Measurements from ENCODE around the gene NDUFB2. TPM values are rescaled to one million over a fixed set of nuclear protein-coding genes. Genes with fewer than 3 reads are reported as not detected.
"Not testable (repeated sequence)": the region's sequence is repeated elsewhere in the genome, so short reads cannot be mapped to it uniquely, and the experiment has no call there.

The NDUFB2 gene
- total RNA-seq, 1 donor: 48.9 TPM

GRCh38 chr7:140695381-140695780 is 1.1 kb upstream of the NDUFB2 start:
- Histone ChIP-seq H3K27me3 (ENCODE audit: insufficient read depth, low read length) (no peaks in the 10 kb centered on the region), H3K4me1 (ENCODE audit: insufficient read depth, low read length) (peaks cover 21% of the 10 kb centered on the region), H3K9me3 (ENCODE audit: low read depth, low read length) (no peaks in the 10 kb centered on the region)

GRCh38 chr7:140696024-140696679 is 356 bp upstream of the NDUFB2 start:
- Histone ChIP-seq H3K4me1 (ENCODE audit: insufficient read depth, low read length) (peaks cover 21% of the 10 kb centered on the region), H3K27me3 (ENCODE audit: insufficient read depth, low read length) (no peaks in the 10 kb centered on the region), H3K4me3 (ENCODE audit: low read length) (peak overlapping the region; percentile 88), H3K9me3 (ENCODE audit: low read depth, low read length) (no peaks in the 10 kb centered on the region)

More at GRCh38 chr7:140695381-140695780, 1.1 kb upstream of the NDUFB2 start:
- H3K4me3 ChIP-seq (ENCODE audit: low read length): no peak overlapping the region

DNA sequence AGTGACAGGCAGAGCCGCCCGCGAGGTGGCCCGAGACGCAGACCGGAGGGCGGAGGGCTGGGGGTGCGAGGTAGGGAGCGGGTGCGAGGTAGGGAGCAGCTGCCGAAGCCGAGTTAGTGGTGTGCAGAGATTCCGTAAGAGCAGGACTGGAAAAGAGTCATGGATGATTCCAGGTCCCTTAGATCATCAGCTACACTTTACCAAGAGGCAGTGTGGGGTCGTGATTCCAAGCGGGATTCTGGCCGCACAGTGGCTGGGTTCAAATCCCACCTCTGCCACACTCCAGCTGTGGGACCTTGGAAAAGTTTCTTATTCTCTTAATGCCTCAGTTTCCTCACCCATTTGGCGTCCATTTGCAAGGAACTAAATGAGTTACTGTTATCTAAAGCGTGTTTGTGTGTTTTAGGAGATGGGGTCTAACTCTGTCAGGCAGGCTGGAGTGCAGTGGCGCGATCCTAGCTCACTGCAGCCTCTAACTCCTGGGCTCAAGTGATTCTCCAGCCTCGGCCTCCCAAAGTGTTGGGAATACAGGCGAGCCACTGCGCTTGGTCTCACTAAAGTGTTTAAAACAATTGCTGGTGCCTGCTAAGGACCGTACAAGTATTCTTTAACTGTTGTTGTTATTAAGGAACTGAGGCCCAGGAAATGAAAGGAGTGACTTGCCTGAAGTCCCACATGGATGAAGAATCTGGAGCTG is 1.1 kb downstream of the NDUFB2 start:
- Histone ChIP-seq H3K4me3 (ENCODE audit: low read length) (peak overlapping the region; percentile 88), H3K9me3 (ENCODE audit: low read depth, low read length) (no peaks in the 10 kb centered on the region), H3K4me1 (ENCODE audit: insufficient read depth, low read length) (peaks cover 21% of the 10 kb centered on the region), H3K27me3 (ENCODE audit: insufficient read depth, low read length) (no peaks in the 10 kb centered on the region)

DNA sequence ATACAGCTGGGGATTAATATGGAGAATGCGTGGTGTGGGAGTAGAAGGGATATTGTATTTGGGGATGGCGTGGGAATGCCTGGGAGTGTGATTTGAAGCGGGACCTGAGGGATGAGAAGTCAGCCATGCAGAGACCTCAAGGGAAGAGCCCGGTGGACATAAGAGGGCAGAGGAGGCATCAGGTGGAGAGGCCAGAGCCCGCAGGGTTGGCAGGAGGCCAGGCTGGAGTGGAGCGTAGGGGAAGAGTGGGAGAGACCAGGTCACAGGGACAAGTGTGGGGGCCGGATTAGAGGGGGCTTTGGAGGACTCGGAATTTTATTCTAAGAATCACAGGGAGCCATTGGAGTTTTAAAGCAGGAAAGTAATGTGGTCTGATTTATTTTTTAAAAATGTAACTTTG is 2.0 kb downstream of the NDUFB2 start:
- Histone ChIP-seq H3K4me3 (ENCODE audit: low read length) (no peak overlapping the region), H3K4me1 (ENCODE audit: insufficient read depth, low read length) (peaks cover 21% of the 10 kb centered on the region), H3K9me3 (ENCODE audit: low read depth, low read length) (no peaks in the 10 kb centered on the region), H3K27me3 (ENCODE audit: insufficient read depth, low read length) (no peaks in the 10 kb centered on the region)

DNA sequence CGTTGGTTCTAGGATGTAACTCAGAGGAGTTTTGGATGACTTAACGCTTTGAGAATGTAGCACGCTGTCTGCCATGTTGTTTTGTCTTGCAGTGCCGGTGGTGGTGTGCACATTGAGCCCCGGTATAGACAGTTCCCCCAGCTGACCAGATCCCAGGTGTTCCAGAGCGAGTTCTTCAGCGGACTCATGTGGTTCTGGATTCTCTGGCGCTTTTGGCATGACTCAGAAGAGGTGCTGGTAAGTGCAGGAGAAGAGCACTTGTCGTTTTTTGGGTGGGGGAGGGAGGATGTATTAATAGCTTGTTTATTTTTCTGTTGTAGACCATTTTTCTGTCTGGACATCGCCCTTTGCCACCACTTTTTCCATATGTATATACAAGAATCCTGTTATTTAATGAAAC is 6.3 kb downstream of the NDUFB2 start:
- Histone ChIP-seq H3K9me3 (ENCODE audit: low read depth, low read length) (no peaks in the 10 kb centered on the region), H3K4me3 (ENCODE audit: low read length) (no peak overlapping the region), H3K4me1 (ENCODE audit: insufficient read depth, low read length) (peaks cover 11% of the 10 kb centered on the region), H3K27me3 (ENCODE audit: insufficient read depth, low read length) (no peaks in the 10 kb centered on the region)

GRCh38 chr7:140704205-140704604 is 7.7 kb downstream of the NDUFB2 start:
- H3K27me3 ChIP-seq (ENCODE audit: insufficient read depth, low read length): no peaks in the 10 kb centered on the region
- H3K4me3 ChIP-seq (ENCODE audit: low read length): no peak overlapping the region
- peaks cover 3% of the 10 kb centered on the region for H3K4me1 ChIP-seq (ENCODE audit: insufficient read depth, low read length)

DNA sequence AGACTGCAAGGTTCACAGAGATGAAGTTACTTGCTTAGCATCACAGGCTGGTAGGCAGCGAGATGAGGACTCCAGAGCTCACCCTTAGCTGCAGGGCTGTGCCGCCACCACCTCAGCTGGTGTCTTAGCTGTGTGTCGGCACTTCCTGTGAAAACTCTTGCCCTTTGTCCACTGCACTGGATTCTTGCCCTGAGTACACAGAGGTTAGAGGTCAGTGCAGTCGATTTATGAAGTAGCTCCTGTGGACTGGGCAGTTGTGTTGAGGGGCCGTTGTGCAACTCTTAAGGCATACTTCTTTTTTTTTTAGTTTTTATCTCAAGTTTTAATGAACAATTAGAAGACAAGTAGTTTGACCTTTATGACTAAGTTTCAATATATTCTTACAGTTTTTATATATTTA is 10.6 kb downstream of the NDUFB2 start:
- Histone ChIP-seq H3K27me3 (ENCODE audit: insufficient read depth, low read length) (no peaks in the 10 kb centered on the region), H3K9me3 (ENCODE audit: low read depth, low read length) (no peaks in the 10 kb centered on the region), H3K4me3 (ENCODE audit: low read length) (no peak overlapping the region), H3K4me1 (ENCODE audit: insufficient read depth, low read length) (peaks cover 3% of the 10 kb centered on the region)

More at GRCh38 chr7:140704205-140704604, 7.7 kb downstream of the NDUFB2 start:
- no peaks in the 10 kb centered on the region for H3K9me3 ChIP-seq (ENCODE audit: low read depth, low read length)

- not testable (repeated sequence) for H3K27me3 ChIP-seq (ENCODE audit: insufficient read depth, low read length); H3K9me3 ChIP-seq (ENCODE audit: low read depth, low read length); H3K4me1 ChIP-seq (ENCODE audit: insufficient read depth, low read length); H3K4me3 ChIP-seq (ENCODE audit: low read length)
Observed at GRCh38 chr7:140708764-140709163, 12.3 kb downstream of the NDUFB2 start.

- H3K27me3 ChIP-seq (ENCODE audit: insufficient read depth, low read length); H3K4me3 ChIP-seq (ENCODE audit: low read length); H3K4me1 ChIP-seq (ENCODE audit: insufficient read depth, low read length); H3K9me3 ChIP-seq (ENCODE audit: low read depth, low read length): not testable (repeated sequence)
Observed at GRCh38 chr7:140712392-140712791, 15.9 kb downstream of the NDUFB2 start.

GRCh38 chr7:140714331-140715040 is 18.0 kb downstream of the NDUFB2 start:
- Histone ChIP-seq H3K27me3 (ENCODE audit: insufficient read depth, low read length) (no peaks in the 10 kb centered on the region), H3K4me1 (ENCODE audit: insufficient read depth, low read length) (peaks cover under 1% of the 10 kb centered on the region), H3K4me3 (ENCODE audit: low read length) (no peak overlapping the region), H3K9me3 (ENCODE audit: low read depth, low read length) (no peaks in the 10 kb centered on the region)

DNA sequence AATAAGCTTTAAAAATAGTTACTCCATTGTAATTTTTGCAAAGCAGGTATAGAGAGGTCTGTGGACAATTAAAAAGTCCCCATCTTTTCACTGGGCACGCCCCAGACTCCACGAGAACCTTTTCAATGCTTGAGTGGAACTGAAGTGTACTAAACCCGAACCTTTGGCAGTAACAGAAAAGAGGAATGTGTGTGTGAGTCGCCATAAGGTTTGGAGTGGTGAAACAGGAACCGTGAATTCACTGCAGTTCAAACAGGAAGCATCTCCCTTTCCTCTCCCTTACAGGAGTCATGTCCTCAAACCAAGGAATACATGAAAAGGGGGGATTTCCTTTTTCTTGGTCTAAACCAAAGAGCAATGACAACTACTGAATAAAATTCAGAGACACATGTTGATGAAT is 23.2 kb downstream of the NDUFB2 start:
- Histone ChIP-seq H3K27me3 (ENCODE audit: insufficient read depth, low read length) (no peaks in the 10 kb centered on the region), H3K9me3 (ENCODE audit: low read depth, low read length) (no peaks in the 10 kb centered on the region), H3K4me1 (ENCODE audit: insufficient read depth, low read length) (peaks cover 7% of the 10 kb centered on the region), H3K4me3 (ENCODE audit: low read length) (no peak overlapping the region)

- Histone ChIP-seq H3K4me1 (ENCODE audit: insufficient read depth, low read length) (peaks cover 7% of the 10 kb centered on the region), H3K9me3 (ENCODE audit: low read depth, low read length) (no peaks in the 10 kb centered on the region), H3K4me3 (ENCODE audit: low read length) (no peak overlapping the region), H3K27me3 (ENCODE audit: insufficient read depth, low read length) (no peaks in the 10 kb centered on the region)
Observed at GRCh38 chr7:140722254-140722653, 25.7 kb downstream of the NDUFB2 start.

DNA sequence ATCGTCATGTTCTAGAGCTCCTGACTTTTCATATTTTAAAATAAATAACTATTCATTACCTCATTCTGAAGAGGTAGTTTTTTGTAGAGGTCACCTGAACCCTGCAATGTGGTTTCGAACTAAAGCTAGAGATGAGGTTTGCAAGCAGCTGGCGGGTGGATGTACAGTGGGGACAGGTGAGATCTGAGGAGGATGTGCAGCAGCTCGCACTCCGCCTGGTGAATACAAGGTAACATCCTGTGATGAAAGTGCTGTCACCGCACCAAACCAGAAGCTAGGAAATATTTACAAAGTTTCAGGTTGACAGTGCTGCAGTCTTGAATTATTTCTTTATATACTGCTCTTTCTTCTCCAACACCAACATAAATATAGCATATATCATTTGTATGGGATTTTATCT is 26.5 kb downstream of the NDUFB2 start:
- Histone ChIP-seq H3K4me1 (ENCODE audit: insufficient read depth, low read length) (peaks cover 7% of the 10 kb centered on the region), H3K27me3 (ENCODE audit: insufficient read depth, low read length) (no peaks in the 10 kb centered on the region), H3K9me3 (ENCODE audit: low read depth, low read length) (no peaks in the 10 kb centered on the region), H3K4me3 (ENCODE audit: low read length) (no peak overlapping the region)

- Histone ChIP-seq H3K4me3 (ENCODE audit: low read length) (no peak overlapping the region), H3K4me1 (ENCODE audit: insufficient read depth, low read length) (peaks cover 7% of the 10 kb centered on the region)
Observed at GRCh38 chr7:140723574-140723973, 27.1 kb downstream of the NDUFB2 start.

GRCh38 chr7:140724706-140725105 is 28.2 kb downstream of the NDUFB2 start:
- no peaks in the 10 kb centered on the region for H3K27me3 ChIP-seq (ENCODE audit: insufficient read depth, low read length)
- H3K9me3 ChIP-seq (ENCODE audit: low read depth, low read length): no peaks in the 10 kb centered on the region
- H3K4me3 ChIP-seq (ENCODE audit: low read length): no peak overlapping the region
- H3K4me1 ChIP-seq (ENCODE audit: insufficient read depth, low read length): peaks cover 4% of the 10 kb centered on the region

More at GRCh38 chr7:140723574-140723973, 27.1 kb downstream of the NDUFB2 start:
- H3K9me3 ChIP-seq (ENCODE audit: low read depth, low read length): no peaks in the 10 kb centered on the region
- no peaks in the 10 kb centered on the region for H3K27me3 ChIP-seq (ENCODE audit: insufficient read depth, low read length)
